Adrenal gland (tissue), 5 donors: ENCODE results near the gene TGFBR1.

Experiments
- CTCF ChIP-seq, 6 experiments: fragments of 450-650 bp in 4 of 6; fragments of 200-600 bp in 2 of 6; sonication (generic) in 1 of 6; IDR thresholded peaks; 1 replicate in 5 of 6; 2 replicates in 1 of 6; pipeline versions ENCODE4 v1.5.1 to v1.8.0; 2016 to 2021; ENCODE audit warnings: antibody characterized with exemption in 6 of 6, mild to moderate bottlenecking in 2 of 6, moderate library complexity in 1 of 6
- POLR2A ChIP-seq, 2 donors: fragments of 450-650 bp; IDR thresholded peaks; one replicate each; pipeline ENCODE4 v1.6.1; 2017; ENCODE audit warnings: antibody characterized with exemption in 2 of 2, mild to moderate bottlenecking in 2 of 2, moderate library complexity in 1 of 2
- donor health status: DM: no; HTN: no; CAD: no.

GRCh38 chr9:99090336-99091130 lies 14.4 kb upstream of the TGFBR1 start:
- TF ChIP-seq POLR2A (IDR thresholded peaks at IDR 0.05), result no peak
- no peak for TF ChIP-seq CTCF (IDR thresholded peaks at IDR 0.05)
